IMR-90 (cell line): ENCODE data around the gene XPC. TPM values are rescaled to one million over a fixed set of nuclear protein-coding genes. Genes with fewer than 3 reads are reported as not detected.

Experiments
- ATAC-seq: fragments of 200-7000 bp; cut with Tn5 transposase; 2 replicates; pipeline ENCODE4 v1.9.1; 2020; ENCODE audit warnings: low read depth, mild to moderate bottlenecking, moderate library complexity
- BruUV-seq: library from RNA; stranded (reverse); fragments of 400-500 nt; replicated peaks from 2 replicates; lab custom pipeline; 2021; lab: Mats Ljungman, UMichigan
- CTCF ChIA-PET: fragments of 300-600 bp; formaldehyde crosslinking; extraction: SDS; loops from one replicate; lab custom pipeline; 2021; ENCODE audit warnings: antibody characterized with exemption; lab: Yijun Ruan, JAX
- POLR2A ChIA-PET: fragments of 300-600 bp; sonication (Branson Sonifier 250); formaldehyde crosslinking; loops from one replicate; lab custom pipeline; 2022; ENCODE audit warnings: antibody characterized with exemption; ENCODE audit not compliant: unreplicated experiment; lab: Charles Lee
- DNase-seq: peaks from one replicate; pipeline ENCODE4 v3.0.0; 2013
- H2AFZ ChIP-seq: replicated peaks from 2 replicates; pipeline ENCODE3; 2013; ENCODE audit warnings: low read length, mild to moderate bottlenecking; ENCODE audit not compliant: poor library complexity
- H2AK5ac ChIP-seq: 2 replicates; pipeline ENCODE4 v1.6.1; 2013; ENCODE audit warnings: low read depth, low read length, inconsistent platforms
- H2AK9ac ChIP-seq: replicated peaks from 2 replicates; pipeline ENCODE3; 2013; ENCODE audit warnings: mild to moderate bottlenecking, low read depth, low read length, moderate library complexity; ENCODE audit not compliant: poor library complexity
- H2BK120ac ChIP-seq: 2 replicates; pipeline ENCODE4 v1.6.1; 2013; ENCODE audit warnings: low read depth, low read length, inconsistent platforms
- H2BK15ac ChIP-seq: 3 replicates; pipeline ENCODE4 v1.6.1; 2013; ENCODE audit warnings: low read depth, low read length, inconsistent platforms
- H2BK20ac ChIP-seq: 2 replicates; pipeline ENCODE4 v1.6.1; 2013; ENCODE audit warnings: low read depth, mild to moderate bottlenecking, inconsistent platforms, low read length, moderate library complexity
- H2BK5ac ChIP-seq: 2 replicates; pipeline ENCODE4 v1.6.1; 2013; ENCODE audit warnings: mild to moderate bottlenecking, low read depth, low read length, inconsistent platforms; ENCODE audit not compliant: poor library complexity, severe bottlenecking
- H3K14ac ChIP-seq: replicated peaks from 2 replicates; pipeline ENCODE4 v1.6.1; 2013; ENCODE audit warnings: low read depth, low read length, inconsistent platforms
- H3K18ac ChIP-seq: 2 replicates; pipeline ENCODE4 v1.6.1; 2013; ENCODE audit warnings: low read depth, low read length, control low read depth
- H3K23ac ChIP-seq: 2 replicates; pipeline ENCODE4 v1.6.1; 2013; ENCODE audit warnings: low read depth, low read length, inconsistent platforms
- H3K27ac ChIP-seq: 2 replicates; pipeline ENCODE4 v1.5.1; 2013; ENCODE audit warnings: mild to moderate bottlenecking, control low read depth, low read length; ENCODE audit not compliant: insufficient read depth
- H3K27me3 ChIP-seq: 2 replicates; pipeline ENCODE4 v1.6.1; 2013; ENCODE audit warnings: low read length; ENCODE audit not compliant: control insufficient read depth, insufficient read depth
- H3K36me3 ChIP-seq: 2 replicates; pipeline ENCODE4 v1.6.1; 2013; ENCODE audit warnings: low read length, mixed read lengths; ENCODE audit not compliant: control insufficient read depth, insufficient read depth
- H3K4ac ChIP-seq: 2 replicates; pipeline ENCODE4 v1.6.1; 2013; ENCODE audit warnings: low read depth, low read length, inconsistent platforms
- H3K4me1 ChIP-seq: 2 replicates; pipeline ENCODE4 v1.6.1; 2013; ENCODE audit warnings: low read length, mixed read lengths; ENCODE audit not compliant: control insufficient read depth, insufficient read depth
- H3K4me2 ChIP-seq: 2 replicates; pipeline ENCODE4 v1.6.1; 2013; ENCODE audit warnings: low read depth, mild to moderate bottlenecking, control low read depth, low read length, moderate library complexity
- H3K4me3 ChIP-seq: 2 replicates; pipeline ENCODE4 v1.5.1; 2013; ENCODE audit warnings: low read depth, mild to moderate bottlenecking, control low read depth, low read length, moderate library complexity; ENCODE audit not compliant: insufficient read depth
- H3K56ac ChIP-seq: 2 replicates; pipeline ENCODE4 v1.6.1; 2013; ENCODE audit warnings: low read length, inconsistent platforms; ENCODE audit not compliant: insufficient read depth; ENCODE audit errors: extremely low read depth
- H3K79me1 ChIP-seq, 2 experiments: 2 replicates each; pipeline ENCODE4 v1.6.1; 2013; ENCODE audit warnings: low read length in 2 of 2, inconsistent platforms in 1 of 2, low read depth in 1 of 2
- H3K9ac ChIP-seq: 2 replicates; pipeline ENCODE4 v1.6.1; 2013; ENCODE audit warnings: low read depth, low read length, control low read depth
- H3K9me1 ChIP-seq: 2 replicates; pipeline ENCODE4 v1.6.1; 2013; ENCODE audit warnings: low read length, inconsistent platforms; ENCODE audit not compliant: insufficient read depth
- H3K9me3 ChIP-seq: 2 replicates; pipeline ENCODE4 v1.6.1; 2013; ENCODE audit warnings: low read length; ENCODE audit not compliant: control insufficient read depth, insufficient read depth
- H4K20me1 ChIP-seq: 2 replicates; pipeline ENCODE4 v1.6.1; 2013; ENCODE audit warnings: low read length, inconsistent platforms; ENCODE audit not compliant: insufficient read depth
- H4K5ac ChIP-seq: 2 replicates; pipeline ENCODE4 v1.6.1; 2013; ENCODE audit warnings: mild to moderate bottlenecking, low read depth, low read length, control low read depth
- H4K8ac ChIP-seq, 2 experiments: 2 replicates each; pipeline ENCODE4 v1.6.1; 2013; ENCODE audit warnings: low read depth in 2 of 2, low read length in 2 of 2, control low read depth in 1 of 2, inconsistent platforms in 1 of 2
- H4K91ac ChIP-seq: 2 replicates; pipeline ENCODE4 v1.6.1; 2013; ENCODE audit warnings: low read depth, low read length, inconsistent platforms; ENCODE audit not compliant: insufficient read depth
- CEBPB ChIP-seq: IDR thresholded peaks from 2 replicates; pipeline ENCODE4 v1.6.1; 2012; ENCODE audit warnings: low read depth, low read length, improper control_type of control experiment
- WGBS, 2 experiments: methylation state at CpG; one replicate each; pipeline versions ENCODE4 v1.1.5 to v1.1.7; 2013; ENCODE audit warnings: missing lambda C conversion rate in 2 of 2; ENCODE audit not compliant: insufficient read length in 1 of 2; ENCODE audit errors: extremely low coverage in 2 of 2; 5-methylcytosine and 5-hydroxymethylcytosine counted together
- dilution Hi-C: fragments of 300-500 bp; cut with HindIII; formaldehyde crosslinking; loops from one replicate; pipeline ENCODE4 v1.14.3; 2018; ENCODE audit warnings: low sequenced_read_pairs; ENCODE audit not compliant: unreplicated experiment
- in situ Hi-C: fragments of 300-500 bp; cut with MboI; formaldehyde crosslinking; loops from 3 replicates; pipeline ENCODE4 v1.14.3; 2019; ENCODE audit warnings: low sequenced_read_pairs, inconsistent platforms, mixed read lengths
- intact Hi-C: fragments of 100-400 bp; cut with micrococcal nuclease; formaldehyde crosslinking; loops from 2 replicates; pipeline ENCODE4 v1.10.0; 2022
- polyA plus RNA-seq, 3 experiments: library from polyadenylated mRNA; depleted of rRNA; stranded (reverse); fragments of >200 nt; gene quantifications; 2 replicates each; pipeline ENCODE4 v1.2.3, GENCODE V29; 2012; ENCODE audit warnings: low replicate concordance in 1 of 3
- total RNA-seq: library from RNA; depleted of rRNA; stranded (reverse); fragments of >200 nt; gene quantifications from 2 replicates; pipeline ENCODE4 v1.2.3, GENCODE V29; 2012
- TF ChIP-seq, protein P1 (sequence below): fragments of 150-350 bp; IDR thresholded peaks from 2 replicates; pipeline ENCODE4 v1.6.1; 2017; ENCODE audit warnings: mild to moderate bottlenecking, antibody characterized with exemption, low read length, low read depth

XPC gene
- total and polyA plus RNA-seq, 2 of the 4 experiments (the other 2 are of a cell fraction) = 30.9 to 48.8 TPM

DNA sequence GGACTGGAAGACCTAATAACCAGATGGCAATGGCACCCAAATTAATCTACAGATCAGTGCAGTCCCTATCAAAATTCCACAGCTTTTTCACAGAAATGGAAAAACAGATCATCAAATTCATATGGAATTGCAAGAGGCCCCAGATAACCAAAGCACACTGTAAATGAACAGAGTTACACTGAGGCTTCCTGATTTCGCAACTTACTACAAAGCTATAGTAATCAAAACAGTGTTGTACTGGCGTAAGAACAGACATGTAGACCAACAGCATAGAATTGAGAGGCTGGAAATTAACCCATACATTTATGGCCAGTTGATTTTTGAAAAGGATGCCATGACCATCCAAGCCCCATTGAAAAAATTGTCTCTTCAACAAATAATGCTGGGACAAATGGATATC, 16.2 kb downstream of the XPC start:
- intact Hi-C loops (no loop called here), dilution Hi-C loops (no loop called here), in situ Hi-C loops (no loop called here)
- Histone ChIP-seq H4K8ac (no peak overlapping the region), H3K9me1 (peaks cover 2% of the 10 kb centered on the region; the same call in 1 of the 2 replicates), H2AK9ac (no peak overlapping the region), H3K9ac (no peak overlapping the region), H3K18ac (no peak overlapping the region), H3K9me3 (peaks cover 4% of the 10 kb centered on the region; the same call in 1 of the 2 replicates), H2BK15ac (no peak overlapping the region), H2BK120ac (no peak overlapping the region), H3K27ac (no peak overlapping the region), H4K91ac (no peak overlapping the region), H3K56ac (no peak overlapping the region), H3K4me1 (no peaks in the 10 kb centered on the region), H4K20me1 (no peaks in the 10 kb centered on the region), H2AFZ (no peak overlapping the region), H4K5ac (no peak overlapping the region), H3K23ac (no peak overlapping the region), H3K79me1 (peaks cover 18 to 23% of the 10 kb centered on the region in 2 experiments), H2BK20ac (no peak overlapping the region), H3K4me2 (no peak overlapping the region), H3K4me3 (no peak overlapping the region), H3K27me3 (no peaks in the 10 kb centered on the region), H3K36me3 (peaks cover 73% of the 10 kb centered on the region), H2BK5ac (no peak overlapping the region), H3K4ac (no peak overlapping the region), H2AK5ac (no peak overlapping the region), H3K14ac (no peak overlapping the region)
- ATAC-seq (no peak), DNase-seq (no peak)
- BruUV-seq = no TSS peak
- TF ChIP-seq, protein P1, sequence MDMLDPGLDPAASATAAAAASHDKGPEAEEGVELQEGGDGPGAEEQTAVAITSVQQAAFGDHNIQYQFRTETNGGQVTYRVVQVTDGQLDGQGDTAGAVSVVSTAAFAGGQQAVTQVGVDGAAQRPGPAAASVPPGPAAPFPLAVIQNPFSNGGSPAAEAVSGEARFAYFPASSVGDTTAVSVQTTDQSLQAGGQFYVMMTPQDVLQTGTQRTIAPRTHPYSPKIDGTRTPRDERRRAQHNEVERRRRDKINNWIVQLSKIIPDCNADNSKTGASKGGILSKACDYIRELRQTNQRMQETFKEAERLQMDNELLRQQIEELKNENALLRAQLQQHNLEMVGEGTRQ = no peak
- peak; percentile 86 for TF ChIP-seq CEBPB
- CTCF ChIA-PET = no interaction called here
- WGBS, 2 experiments = no CpG with 5 or more reads among the region's 2 CpGs
- POLR2A ChIA-PET = no interaction called here
